GM23338 (cell line): ENCODE data around the gene EPHA7. TPM values are rescaled to one million over a fixed set of nuclear protein-coding genes. Genes with fewer than 3 reads are reported as not detected.

ENCODE experiments used
- ATAC-seq: fragments of 200-7000 bp; cut with Tn5 transposase; 3 replicates; pipeline ENCODE4 v1.9.1; 2020
- DNase-seq: peaks from one replicate; pipeline ENCODE4 v3.0.0-alpha.2; 2015; ENCODE audit warnings: low spot score
- H2AFZ ChIP-seq: fragments of 200-600 bp; sonication (generic); 2 replicates; pipeline ENCODE4 v1.8.0; 2016; ENCODE audit warnings: antibody characterized with exemption, mild to moderate bottlenecking, moderate library complexity
- H3F3A ChIP-seq: fragments of 200-600 bp; sonication (generic); replicated peaks from 2 replicates; pipeline ENCODE4 v1.8.0; 2017; ENCODE audit warnings: antibody characterized with exemption, mixed run types, low read depth
- H3K27ac ChIP-seq: fragments of 200-600 bp; sonication (generic); 2 replicates; pipeline ENCODE4 v1.6.1; 2016; ENCODE audit warnings: low read depth
- H3K27me3 ChIP-seq: fragments of 200-600 bp; sonication (generic); 2 replicates; pipeline ENCODE4 v1.8.0; 2016; ENCODE audit warnings: mild to moderate bottlenecking, mixed run types, moderate library complexity; ENCODE audit not compliant: insufficient read depth
- H3K36me3 ChIP-seq: fragments of 200-600 bp; sonication (generic); 2 replicates; pipeline ENCODE4 v1.8.0; 2016; ENCODE audit warnings: mild to moderate bottlenecking; ENCODE audit not compliant: insufficient read depth
- H3K4me1 ChIP-seq: fragments of 200-600 bp; sonication (generic); 2 replicates; pipeline ENCODE4 v1.8.0; 2016; ENCODE audit warnings: mild to moderate bottlenecking, moderate library complexity; ENCODE audit not compliant: insufficient read depth
- H3K4me2 ChIP-seq: fragments of 200-600 bp; sonication (generic); 2 replicates; pipeline ENCODE4 v1.7.1; 2017; ENCODE audit warnings: mixed run types
- H3K4me3 ChIP-seq: fragments of 200-600 bp; sonication (generic); 2 replicates; pipeline ENCODE4 v1.6.1; 2016; ENCODE audit warnings: mixed run types
- H3K79me2 ChIP-seq: fragments of 200-600 bp; sonication (generic); replicated peaks from 2 replicates; pipeline ENCODE4 v1.8.0; 2017; ENCODE audit warnings: mild to moderate bottlenecking; ENCODE audit not compliant: insufficient read depth
- H3K9me2 ChIP-seq: fragments of 200-600 bp; sonication (generic); 2 replicates; pipeline ENCODE4 v1.8.0; 2017; ENCODE audit not compliant: insufficient read depth
- H4K20me1 ChIP-seq: fragments of 200-600 bp; sonication (generic); replicated peaks from 2 replicates; pipeline ENCODE4 v1.8.0; 2017; ENCODE audit warnings: mild to moderate bottlenecking; ENCODE audit not compliant: insufficient read depth
- H3K27ac Mint-ChIP-seq: 2 replicates; pipeline ENCODE4 v1.8.0; 2020; ENCODE audit warnings: inconsistent platforms, mild to moderate bottlenecking, moderate library complexity, mixed read lengths
- H3K27me3 Mint-ChIP-seq: 3 replicates; pipeline ENCODE4 v1.8.0; 2022; ENCODE audit warnings: low read depth, mild to moderate bottlenecking, moderate library complexity, mixed read lengths, inconsistent platforms; ENCODE audit not compliant: insufficient read depth, poor library complexity
- H3K36me3 Mint-ChIP-seq: 3 replicates; pipeline ENCODE4 v1.8.0; 2021; ENCODE audit warnings: low read depth, mild to moderate bottlenecking, inconsistent platforms, moderate library complexity, mixed read lengths
- H3K4me1 Mint-ChIP-seq: 3 replicates; pipeline ENCODE4 v1.8.0; 2020; ENCODE audit warnings: mild to moderate bottlenecking, inconsistent platforms, mixed read lengths
- H3K4me3 Mint-ChIP-seq: 3 replicates; pipeline ENCODE4 v1.8.0; 2021; ENCODE audit warnings: moderate library complexity, mild to moderate bottlenecking, inconsistent platforms, mixed read lengths
- H3K9me3 Mint-ChIP-seq: 3 replicates; pipeline ENCODE4 v1.8.0; 2020; ENCODE audit warnings: moderate library complexity, mild to moderate bottlenecking, inconsistent platforms, mixed read lengths
- EZH2 ChIP-seq: fragments of 200-600 bp; sonication (generic); IDR thresholded peaks from one replicate; pipeline ENCODE4 v1.8.0; 2017; ENCODE audit warnings: antibody characterized with exemption, mild to moderate bottlenecking, low read depth; ENCODE audit not compliant: unreplicated experiment
- JUNB ChIP-seq: IDR thresholded peaks from one replicate; pipeline ENCODE4 v1.6.1; 2016; ENCODE audit warnings: antibody characterized with exemption; ENCODE audit not compliant: unreplicated experiment
- NANOG ChIP-seq: IDR thresholded peaks from 2 replicates; pipeline ENCODE4 v1.6.1; 2016; ENCODE audit warnings: antibody characterized with exemption, borderline replicate concordance
- POLR2AphosphoS5 ChIP-seq: IDR thresholded peaks from 2 replicates; pipeline ENCODE4 v1.6.1; 2016; ENCODE audit warnings: antibody characterized with exemption, low read depth
- ZNF114 ChIP-seq: fragments of 250-450 bp; sonication (Bioruptor Pico); IDR thresholded peaks from 2 replicates; pipeline ENCODE4 v1.5.0; 2020; ENCODE audit warnings: mild to moderate bottlenecking, moderate library complexity
- ZNF331 ChIP-seq: fragments of 250-450 bp; sonication (Bioruptor Pico); IDR thresholded peaks from 2 replicates; pipeline ENCODE4 v1.5.0; 2020; ENCODE audit warnings: low read depth, mild to moderate bottlenecking, moderate library complexity
- polyA plus RNA-seq: library from polyadenylated mRNA; unstranded; fragments of >200 nt; fragmentation: Nextera tagmentation; extraction: Ambion mirVana; gene quantifications from 2 replicates; pipeline ENCODE4 v1.2.1, GENCODE V29; 2016
- total RNA-seq: library from RNA; depleted of rRNA; stranded (reverse); fragments of >200 nt; shearing (Covaris generic); gene quantifications from 2 replicates; pipeline ENCODE4 v1.2.3, GENCODE V29; 2014
- TF ChIP-seq, protein P1 (sequence below): fragments of 250-450 bp; sonication (Bioruptor Pico); IDR thresholded peaks from 2 replicates; pipeline ENCODE4 v1.5.0; 2020; ENCODE audit warnings: mild to moderate bottlenecking, moderate library complexity
- TF ChIP-seq, protein P2 (sequence below), 2 experiments: fragments of 200-600 bp in 1 of 2; sonication (generic) in 1 of 2; conservative IDR thresholded peaks; 2 replicates each; pipeline versions ENCODE4 v1.5.1 to v1.6.1; 2016 to 2017; ENCODE audit warnings: antibody characterized with exemption in 2 of 2, low read depth in 2 of 2, mild to moderate bottlenecking in 2 of 2, moderate library complexity in 1 of 2
- TF ChIP-seq, protein P3 (sequence below): IDR thresholded peaks from one replicate; pipeline ENCODE4 v1.6.1; 2018; ENCODE audit warnings: antibody characterized with exemption; ENCODE audit not compliant: unreplicated experiment
- TF ChIP-seq, protein P4 (sequence below): IDR thresholded peaks from 2 replicates; pipeline ENCODE4 v1.6.1; 2016; ENCODE audit warnings: antibody characterized with exemption

The EPHA7 gene
- total and polyA plus RNA-seq, 2 experiments from 2014 or later, result 3.3 to 7.3 TPM

DNA sequence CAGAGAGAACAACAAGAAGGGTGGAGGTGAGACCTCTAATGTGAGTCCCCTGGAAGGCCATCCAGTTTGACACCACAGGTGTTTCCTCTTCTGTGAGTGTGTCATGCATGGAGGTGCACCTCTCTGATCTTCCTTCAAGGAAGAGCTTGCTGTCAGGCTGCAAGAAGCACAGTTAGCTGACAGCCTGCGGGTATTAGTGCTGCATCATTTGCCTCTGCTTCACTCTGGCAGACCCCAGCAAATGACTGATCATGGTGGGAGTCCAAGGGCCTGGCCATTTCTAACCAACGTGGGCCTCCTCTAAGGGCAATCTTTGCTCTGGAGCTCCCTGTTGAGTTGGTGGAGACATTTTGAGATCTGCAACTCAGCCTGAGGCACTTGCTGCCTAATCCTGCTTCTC is 206.3 kb downstream of the EPHA7 start (continued):
- TF ChIP-seq, protein P1, sequence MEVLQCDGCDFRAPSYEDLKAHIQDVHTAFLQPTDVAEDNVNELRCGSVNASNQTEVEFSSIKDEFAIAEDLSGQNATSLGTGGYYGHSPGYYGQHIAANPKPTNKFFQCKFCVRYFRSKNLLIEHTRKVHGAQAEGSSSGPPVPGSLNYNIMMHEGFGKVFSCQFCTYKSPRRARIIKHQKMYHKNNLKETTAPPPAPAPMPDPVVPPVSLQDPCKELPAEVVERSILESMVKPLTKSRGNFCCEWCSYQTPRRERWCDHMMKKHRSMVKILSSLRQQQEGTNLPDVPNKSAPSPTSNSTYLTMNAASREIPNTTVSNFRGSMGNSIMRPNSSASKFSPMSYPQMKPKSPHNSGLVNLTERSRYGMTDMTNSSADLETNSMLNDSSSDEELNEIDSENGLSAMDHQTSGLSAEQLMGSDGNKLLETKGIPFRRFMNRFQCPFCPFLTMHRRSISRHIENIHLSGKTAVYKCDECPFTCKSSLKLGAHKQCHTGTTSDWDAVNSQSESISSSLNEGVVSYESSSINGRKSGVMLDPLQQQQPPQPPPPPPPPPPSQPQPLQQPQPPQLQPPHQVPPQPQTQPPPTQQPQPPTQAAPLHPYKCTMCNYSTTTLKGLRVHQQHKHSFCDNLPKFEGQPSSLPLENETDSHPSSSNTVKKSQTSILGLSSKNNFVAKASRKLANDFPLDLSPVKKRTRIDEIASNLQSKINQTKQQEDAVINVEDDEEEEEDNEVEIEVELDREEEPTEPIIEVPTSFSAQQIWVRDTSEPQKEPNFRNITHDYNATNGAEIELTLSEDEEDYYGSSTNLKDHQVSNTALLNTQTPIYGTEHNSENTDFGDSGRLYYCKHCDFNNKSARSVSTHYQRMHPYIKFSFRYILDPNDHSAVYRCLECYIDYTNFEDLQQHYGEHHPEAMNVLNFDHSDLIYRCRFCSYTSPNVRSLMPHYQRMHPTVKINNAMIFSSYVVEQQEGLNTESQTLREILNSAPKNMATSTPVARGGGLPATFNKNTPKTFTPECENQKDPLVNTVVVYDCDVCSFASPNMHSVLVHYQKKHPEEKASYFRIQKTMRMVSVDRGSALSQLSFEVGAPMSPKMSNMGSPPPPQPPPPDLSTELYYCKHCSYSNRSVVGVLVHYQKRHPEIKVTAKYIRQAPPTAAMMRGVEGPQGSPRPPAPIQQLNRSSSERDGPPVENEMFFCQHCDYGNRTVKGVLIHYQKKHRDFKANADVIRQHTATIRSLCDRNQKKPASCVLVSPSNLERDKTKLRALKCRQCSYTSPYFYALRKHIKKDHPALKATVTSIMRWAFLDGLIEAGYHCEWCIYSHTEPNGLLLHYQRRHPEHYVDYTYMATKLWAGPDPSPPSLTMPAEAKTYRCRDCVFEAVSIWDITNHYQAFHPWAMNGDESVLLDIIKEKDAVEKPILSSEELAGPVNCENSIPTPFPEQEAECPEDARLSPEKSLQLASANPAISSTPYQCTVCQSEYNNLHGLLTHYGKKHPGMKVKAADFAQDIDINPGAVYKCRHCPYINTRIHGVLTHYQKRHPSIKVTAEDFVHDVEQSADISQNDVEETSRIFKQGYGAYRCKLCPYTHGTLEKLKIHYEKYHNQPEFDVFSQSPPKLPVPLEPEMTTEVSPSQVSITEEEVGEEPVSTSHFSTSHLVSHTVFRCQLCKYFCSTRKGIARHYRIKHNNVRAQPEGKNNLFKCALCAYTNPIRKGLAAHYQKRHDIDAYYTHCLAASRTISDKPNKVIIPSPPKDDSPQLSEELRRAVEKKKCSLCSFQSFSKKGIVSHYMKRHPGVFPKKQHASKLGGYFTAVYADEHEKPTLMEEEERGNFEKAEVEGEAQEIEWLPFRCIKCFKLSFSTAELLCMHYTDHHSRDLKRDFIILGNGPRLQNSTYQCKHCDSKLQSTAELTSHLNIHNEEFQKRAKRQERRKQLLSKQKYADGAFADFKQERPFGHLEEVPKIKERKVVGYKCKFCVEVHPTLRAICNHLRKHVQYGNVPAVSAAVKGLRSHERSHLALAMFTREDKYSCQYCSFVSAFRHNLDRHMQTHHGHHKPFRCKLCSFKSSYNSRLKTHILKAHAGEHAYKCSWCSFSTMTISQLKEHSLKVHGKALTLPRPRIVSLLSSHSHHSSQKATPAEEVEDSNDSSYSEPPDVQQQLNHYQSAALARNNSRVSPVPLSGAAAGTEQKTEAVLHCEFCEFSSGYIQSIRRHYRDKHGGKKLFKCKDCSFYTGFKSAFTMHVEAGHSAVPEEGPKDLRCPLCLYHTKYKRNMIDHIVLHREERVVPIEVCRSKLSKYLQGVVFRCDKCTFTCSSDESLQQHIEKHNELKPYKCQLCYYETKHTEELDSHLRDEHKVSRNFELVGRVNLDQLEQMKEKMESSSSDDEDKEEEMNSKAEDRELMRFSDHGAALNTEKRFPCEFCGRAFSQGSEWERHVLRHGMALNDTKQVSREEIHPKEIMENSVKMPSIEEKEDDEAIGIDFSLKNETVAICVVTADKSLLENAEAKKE (CRISPR knock-in tag), result no peak
- TF ChIP-seq, protein P2, sequence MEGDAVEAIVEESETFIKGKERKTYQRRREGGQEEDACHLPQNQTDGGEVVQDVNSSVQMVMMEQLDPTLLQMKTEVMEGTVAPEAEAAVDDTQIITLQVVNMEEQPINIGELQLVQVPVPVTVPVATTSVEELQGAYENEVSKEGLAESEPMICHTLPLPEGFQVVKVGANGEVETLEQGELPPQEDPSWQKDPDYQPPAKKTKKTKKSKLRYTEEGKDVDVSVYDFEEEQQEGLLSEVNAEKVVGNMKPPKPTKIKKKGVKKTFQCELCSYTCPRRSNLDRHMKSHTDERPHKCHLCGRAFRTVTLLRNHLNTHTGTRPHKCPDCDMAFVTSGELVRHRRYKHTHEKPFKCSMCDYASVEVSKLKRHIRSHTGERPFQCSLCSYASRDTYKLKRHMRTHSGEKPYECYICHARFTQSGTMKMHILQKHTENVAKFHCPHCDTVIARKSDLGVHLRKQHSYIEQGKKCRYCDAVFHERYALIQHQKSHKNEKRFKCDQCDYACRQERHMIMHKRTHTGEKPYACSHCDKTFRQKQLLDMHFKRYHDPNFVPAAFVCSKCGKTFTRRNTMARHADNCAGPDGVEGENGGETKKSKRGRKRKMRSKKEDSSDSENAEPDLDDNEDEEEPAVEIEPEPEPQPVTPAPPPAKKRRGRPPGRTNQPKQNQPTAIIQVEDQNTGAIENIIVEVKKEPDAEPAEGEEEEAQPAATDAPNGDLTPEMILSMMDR (conservative IDR thresholded peaks at IDR 0.05; ENCODE audit: low read depth in 2 of 2), result no peak

DNA sequence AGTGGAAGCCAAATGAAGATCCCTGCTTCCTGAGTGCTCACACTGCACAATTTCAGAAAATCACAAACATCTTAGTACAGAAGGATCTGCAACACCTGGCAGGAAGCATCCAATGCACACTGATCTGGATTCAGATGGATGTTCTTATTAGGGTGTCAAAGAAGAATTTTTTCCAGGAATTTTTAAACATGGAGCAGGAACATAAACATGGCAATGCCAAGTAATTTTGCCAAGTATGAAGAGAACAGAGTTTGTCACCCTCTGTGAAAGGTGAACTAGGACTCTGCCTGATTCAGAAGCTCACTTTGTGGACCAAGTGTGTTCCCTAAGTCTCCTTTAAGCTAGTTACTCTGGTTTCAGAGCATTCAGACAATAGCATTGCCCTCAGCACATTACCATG is 208.5 kb downstream of the EPHA7 start:
- H3K4me2 ChIP-seq, result no peak overlapping the region
- DNase-seq (peak; percentile 28), ATAC-seq (peak; percentile 43; the same call in 2 of the 3 replicates)
- H3K4me3 ChIP-seq, result no peak overlapping the region
- no peaks in the 10 kb centered on the region for H3K9me2 ChIP-seq
- H3K36me3 ChIP-seq, result no peaks in the 10 kb centered on the region
- peak overlapping the region; percentile 72 for H2AFZ ChIP-seq
- H3K27me3 ChIP-seq, result no peaks in the 10 kb centered on the region
- no peak overlapping the region for H3K27ac Mint-ChIP-seq
- H3K27me3 Mint-ChIP-seq, result no peaks in the 10 kb centered on the region
- no peak overlapping the region for H3K4me3 Mint-ChIP-seq
- no peaks in the 10 kb centered on the region for H3F3A ChIP-seq
- H4K20me1 ChIP-seq, result no peaks in the 10 kb centered on the region
- no peaks in the 10 kb centered on the region for H3K79me2 ChIP-seq
- peaks cover 9% of the 10 kb centered on the region for H3K4me1 Mint-ChIP-seq
- H3K36me3 Mint-ChIP-seq, result no peaks in the 10 kb centered on the region
- 0 out of 3 replicates have a peak, but pooled peaks cover 3% of the 10 kb centered on the region for H3K9me3 Mint-ChIP-seq
- no peaks in the 10 kb centered on the region for H3K4me1 ChIP-seq
- no peak overlapping the region for H3K27ac ChIP-seq
- TF ChIP-seq, protein P2 (conservative IDR thresholded peaks at IDR 0.05; ENCODE audit: low read depth in 2 of 2), result no peak
- TF ChIP-seq POLR2AphosphoS5 (no peak), NANOG (no peak), JUNB (no peak), ZNF331 (CRISPR knock-in tag) (no peak), EZH2 (no peak), ZNF114 (CRISPR knock-in tag) (no peak)
- TF ChIP-seq, protein P3, sequence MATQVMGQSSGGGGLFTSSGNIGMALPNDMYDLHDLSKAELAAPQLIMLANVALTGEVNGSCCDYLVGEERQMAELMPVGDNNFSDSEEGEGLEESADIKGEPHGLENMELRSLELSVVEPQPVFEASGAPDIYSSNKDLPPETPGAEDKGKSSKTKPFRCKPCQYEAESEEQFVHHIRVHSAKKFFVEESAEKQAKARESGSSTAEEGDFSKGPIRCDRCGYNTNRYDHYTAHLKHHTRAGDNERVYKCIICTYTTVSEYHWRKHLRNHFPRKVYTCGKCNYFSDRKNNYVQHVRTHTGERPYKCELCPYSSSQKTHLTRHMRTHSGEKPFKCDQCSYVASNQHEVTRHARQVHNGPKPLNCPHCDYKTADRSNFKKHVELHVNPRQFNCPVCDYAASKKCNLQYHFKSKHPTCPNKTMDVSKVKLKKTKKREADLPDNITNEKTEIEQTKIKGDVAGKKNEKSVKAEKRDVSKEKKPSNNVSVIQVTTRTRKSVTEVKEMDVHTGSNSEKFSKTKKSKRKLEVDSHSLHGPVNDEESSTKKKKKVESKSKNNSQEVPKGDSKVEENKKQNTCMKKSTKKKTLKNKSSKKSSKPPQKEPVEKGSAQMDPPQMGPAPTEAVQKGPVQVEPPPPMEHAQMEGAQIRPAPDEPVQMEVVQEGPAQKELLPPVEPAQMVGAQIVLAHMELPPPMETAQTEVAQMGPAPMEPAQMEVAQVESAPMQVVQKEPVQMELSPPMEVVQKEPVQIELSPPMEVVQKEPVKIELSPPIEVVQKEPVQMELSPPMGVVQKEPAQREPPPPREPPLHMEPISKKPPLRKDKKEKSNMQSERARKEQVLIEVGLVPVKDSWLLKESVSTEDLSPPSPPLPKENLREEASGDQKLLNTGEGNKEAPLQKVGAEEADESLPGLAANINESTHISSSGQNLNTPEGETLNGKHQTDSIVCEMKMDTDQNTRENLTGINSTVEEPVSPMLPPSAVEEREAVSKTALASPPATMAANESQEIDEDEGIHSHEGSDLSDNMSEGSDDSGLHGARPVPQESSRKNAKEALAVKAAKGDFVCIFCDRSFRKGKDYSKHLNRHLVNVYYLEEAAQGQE, result no peak
- TF ChIP-seq, protein P4, sequence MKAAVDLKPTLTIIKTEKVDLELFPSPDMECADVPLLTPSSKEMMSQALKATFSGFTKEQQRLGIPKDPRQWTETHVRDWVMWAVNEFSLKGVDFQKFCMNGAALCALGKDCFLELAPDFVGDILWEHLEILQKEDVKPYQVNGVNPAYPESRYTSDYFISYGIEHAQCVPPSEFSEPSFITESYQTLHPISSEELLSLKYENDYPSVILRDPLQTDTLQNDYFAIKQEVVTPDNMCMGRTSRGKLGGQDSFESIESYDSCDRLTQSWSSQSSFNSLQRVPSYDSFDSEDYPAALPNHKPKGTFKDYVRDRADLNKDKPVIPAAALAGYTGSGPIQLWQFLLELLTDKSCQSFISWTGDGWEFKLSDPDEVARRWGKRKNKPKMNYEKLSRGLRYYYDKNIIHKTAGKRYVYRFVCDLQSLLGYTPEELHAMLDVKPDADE, result no peak
